CD4-positive, alpha-beta T cell treated with Interleukin-17A for 4 hours (primary cell): ENCODE results near the gene LHX3.

ENCODE experiments used
- DNase-seq: peaks from one replicate; pipeline ENCODE4 v3.0.0-alpha.2; 2020; ENCODE audit warnings: mixed read lengths

Gene LHX3

GRCh38 chr9:136225748-136226679 lies 21.1 kb upstream of the LHX3 start:
- peak; percentile 71 for DNase-seq

GRCh38 chr9:136225366-136225747 lies 20.4 kb upstream of the LHX3 start:
- peak; percentile 31 for DNase-seq

GRCh38 chr9:136223871-136224640 lies 19.1 kb upstream of the LHX3 start:
- no peak for DNase-seq

GRCh38 chr9:136222906-136223285 lies 18.0 kb upstream of the LHX3 start:
- no peak for DNase-seq

GRCh38 chr9:136222166-136222905 lies 17.4 kb upstream of the LHX3 start:
- no peak for DNase-seq

GRCh38 chr9:136220017-136220729 lies 15.2 kb upstream of the LHX3 start:
- peak; percentile 44 for DNase-seq

- DNase-seq: no peak
Observed at GRCh38 chr9:136219276-136219675, 14.3 kb upstream of the LHX3 start.

GRCh38 chr9:136218673-136219072 lies 13.7 kb upstream of the LHX3 start:
- no peak for DNase-seq

- no peak for DNase-seq
Observed at GRCh38 chr9:136218271-136218670, 13.3 kb upstream of the LHX3 start.

GRCh38 chr9:136216541-136217244 lies 11.8 kb upstream of the LHX3 start:
- no peak for DNase-seq

GRCh38 chr9:136213733-136214132 lies 8.8 kb upstream of the LHX3 start:
- DNase-seq: no peak

GRCh38 chr9:136212345-136212950 lies 7.5 kb upstream of the LHX3 start:
- no peak for DNase-seq

GRCh38 chr9:136211441-136212344 lies 6.8 kb upstream of the LHX3 start:
- no peak for DNase-seq

- no peak for DNase-seq
Observed at GRCh38 chr9:136211006-136211405, 6.1 kb upstream of the LHX3 start.

- DNase-seq: no peak
Observed at GRCh38 chr9:136210276-136210675, 5.3 kb upstream of the LHX3 start.

GRCh38 chr9:136209786-136210185 lies 4.9 kb upstream of the LHX3 start:
- DNase-seq: no peak

- DNase-seq: no peak
Observed at GRCh38 chr9:136209232-136209631, 4.3 kb upstream of the LHX3 start.

GRCh38 chr9:136208675-136209074 lies 3.7 kb upstream of the LHX3 start:
- no peak for DNase-seq

- no peak for DNase-seq
Observed at GRCh38 chr9:136207616-136208015, 2.7 kb upstream of the LHX3 start.

GRCh38 chr9:136206602-136207275 lies 1.8 kb upstream of the LHX3 start:
- DNase-seq: no peak
